Cardiac fibroblast (primary cell): ENCODE data around the gene LRMDA.

Source experiments
- DNase-seq, 2 donors: peaks; one replicate each; pipeline versions ENCODE4 v3.0.0 to v3.0.0-alpha.2; 2010; ENCODE audit warnings: low read depth in 2 of 2
- H3K4me3 ChIP-seq, 2 donors: replicated peaks in 1 of 2; 1 replicate in 1 of 2; 2 replicates in 1 of 2; pipeline ENCODE4 v1.5.1; 2011; ENCODE audit warnings: low read depth in 2 of 2, low read length in 2 of 2, mild to moderate bottlenecking in 2 of 2, moderate library complexity in 1 of 2
- CTCF ChIP-seq: IDR thresholded peaks from one replicate; pipeline ENCODE4 v1.5.1; 2011; ENCODE audit warnings: low read depth, mild to moderate bottlenecking, low read length, inconsistent platforms

LRMDA gene

GRCh38 chr10:75547391-75548298 is 116.2 kb downstream of the LRMDA start:
- TF ChIP-seq CTCF, result no peak
- H3K4me3 ChIP-seq, result no peak overlapping the region
- DNase-seq, result peak; percentile 73 to 78

GRCh38 chr10:75548356-75548755 is 116.9 kb downstream of the LRMDA start:
- TF ChIP-seq CTCF, result no peak
- no peak overlapping the region for H3K4me3 ChIP-seq
- DNase-seq, result no peak

- no peak for DNase-seq
- H3K4me3 ChIP-seq, result no peak overlapping the region
- TF ChIP-seq CTCF, result no peak
Measured at GRCh38 chr10:75550191-75550590, 118.8 kb downstream of the LRMDA start.

- no peak overlapping the region for H3K4me3 ChIP-seq
- no peak for DNase-seq
- no peak for TF ChIP-seq CTCF
Measured at GRCh38 chr10:75552171-75552570, 120.7 kb downstream of the LRMDA start.

- no peak overlapping the region for H3K4me3 ChIP-seq
- no peak for TF ChIP-seq CTCF
- DNase-seq, result no peak
Measured at GRCh38 chr10:75553550-75553949, 122.1 kb downstream of the LRMDA start.

- no peak for TF ChIP-seq CTCF
- no peak for DNase-seq
- no peak overlapping the region for H3K4me3 ChIP-seq
Measured at GRCh38 chr10:75555323-75555722, 123.9 kb downstream of the LRMDA start.
